Measurements from ENCODE around the gene KIAA1755.

Gene KIAA1755

DNA sequence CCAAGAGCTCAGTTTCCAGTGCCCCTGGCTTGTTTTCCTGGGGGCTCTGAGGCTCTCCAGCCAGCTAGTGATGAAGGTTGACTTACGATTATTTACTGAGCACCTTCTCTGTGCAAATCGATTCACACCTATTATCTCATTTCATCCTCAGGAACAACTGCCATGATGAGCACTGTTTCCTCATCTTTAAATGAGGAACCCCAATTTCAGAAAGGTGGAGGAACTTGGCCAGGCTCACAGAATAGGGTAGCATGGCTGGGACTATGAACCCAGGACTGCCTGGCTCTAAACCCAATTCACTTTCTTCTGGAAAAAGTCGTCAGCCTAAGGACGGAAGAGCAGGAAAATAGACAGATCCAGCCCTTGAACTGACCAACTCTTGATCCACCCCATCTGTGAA, 39.9 kb upstream of the KIAA1755 start:
- Histone ChIP-seq H3K27ac (ENCODE audit: low read depth, low read length) (no peak overlapping the region), H3K4me3 (ENCODE audit: low read depth, low read length) (no peak overlapping the region), H3K79me2 (ENCODE audit: control insufficient read depth, insufficient read depth, low read length, unreplicated experiment) (no peaks in the 10 kb centered on the region), H3K36me3 (ENCODE audit: insufficient read depth, low read length) (no peaks in the 10 kb centered on the region), H2AFZ (ENCODE audit: low read length, unreplicated experiment) (no peak overlapping the region), H3K4me1 (ENCODE audit: control insufficient read depth, insufficient read depth, low read length, unreplicated experiment) (peaks cover 6% of the 10 kb centered on the region), H3K27me3 (ENCODE audit: insufficient read depth, low read length) (no peaks in the 10 kb centered on the region)

DNA sequence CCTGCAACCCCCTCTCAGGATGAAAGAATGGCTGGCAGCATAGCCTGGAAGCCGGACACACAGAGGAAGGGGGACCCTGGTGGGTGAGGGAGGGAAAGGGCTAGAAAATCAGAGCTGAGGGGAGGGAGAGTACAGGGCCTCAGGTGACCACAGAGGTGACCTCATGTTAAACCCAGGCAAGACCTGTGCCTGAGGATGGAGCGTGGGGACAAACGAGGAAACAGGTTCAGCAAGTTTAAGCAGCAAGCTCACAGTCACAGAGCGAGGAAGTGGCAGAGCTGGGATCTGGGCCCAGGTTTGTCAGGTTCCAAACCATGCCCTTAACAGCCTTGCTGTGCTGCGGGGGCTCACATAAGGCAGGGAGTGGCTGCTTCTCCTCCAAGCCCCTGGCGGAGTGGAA, 39.4 kb upstream of the KIAA1755 start:
- H3K36me3 ChIP-seq (ENCODE audit: insufficient read depth, low read length), result no peaks in the 10 kb centered on the region
- H3K79me2 ChIP-seq (ENCODE audit: control insufficient read depth, insufficient read depth, low read length, unreplicated experiment), result no peaks in the 10 kb centered on the region
- no peak overlapping the region for H3K27ac ChIP-seq (ENCODE audit: low read depth, low read length)
- H3K4me1 ChIP-seq (ENCODE audit: control insufficient read depth, insufficient read depth, low read length, unreplicated experiment), result peaks cover 6% of the 10 kb centered on the region
- no peak overlapping the region for H3K4me3 ChIP-seq (ENCODE audit: low read depth, low read length)
- no peaks in the 10 kb centered on the region for H3K27me3 ChIP-seq (ENCODE audit: insufficient read depth, low read length)
- H2AFZ ChIP-seq (ENCODE audit: low read length, unreplicated experiment), result no peak overlapping the region

DNA sequence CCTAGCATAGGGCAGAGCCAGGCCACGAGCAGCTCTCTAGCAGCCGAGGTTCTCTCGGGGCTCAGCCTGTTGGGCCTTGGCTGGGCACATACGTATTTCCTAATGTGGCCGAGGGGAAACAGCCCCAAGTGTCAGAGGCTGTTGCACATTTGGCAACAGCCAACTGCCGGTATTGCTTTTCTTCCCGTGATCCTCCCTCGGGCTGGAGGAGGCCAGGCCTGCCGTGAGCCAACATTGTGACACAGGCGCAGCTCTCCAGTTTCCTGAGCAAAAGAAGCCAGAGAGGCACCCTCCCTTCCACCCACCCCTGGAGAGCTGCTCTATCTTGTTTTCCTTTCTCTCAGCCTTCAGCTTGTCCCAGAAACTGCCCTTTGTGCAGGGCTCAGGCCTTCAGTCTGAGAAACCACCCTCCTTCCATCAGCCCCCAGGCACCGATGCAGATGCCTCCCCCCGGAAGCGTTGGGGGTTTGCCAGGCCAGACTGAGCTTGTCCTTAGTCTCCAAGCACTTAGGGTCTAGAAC, 38.3 kb upstream of the KIAA1755 start:
- no peaks in the 10 kb centered on the region for H3K36me3 ChIP-seq (ENCODE audit: insufficient read depth, low read length)
- no peaks in the 10 kb centered on the region for H3K79me2 ChIP-seq (ENCODE audit: control insufficient read depth, insufficient read depth, low read length, unreplicated experiment)
- H3K4me1 ChIP-seq (ENCODE audit: control insufficient read depth, insufficient read depth, low read length, unreplicated experiment), result peaks cover 6% of the 10 kb centered on the region
- H3K4me3 ChIP-seq (ENCODE audit: low read depth, low read length), result no peak overlapping the region
- peak overlapping the region; percentile 31; the same call in 1 of the 2 replicates for H3K27ac ChIP-seq (ENCODE audit: low read depth, low read length)
- H3K27me3 ChIP-seq (ENCODE audit: insufficient read depth, low read length), result no peaks in the 10 kb centered on the region
- H2AFZ ChIP-seq (ENCODE audit: low read length, unreplicated experiment), result peak overlapping the region; percentile 29

DNA sequence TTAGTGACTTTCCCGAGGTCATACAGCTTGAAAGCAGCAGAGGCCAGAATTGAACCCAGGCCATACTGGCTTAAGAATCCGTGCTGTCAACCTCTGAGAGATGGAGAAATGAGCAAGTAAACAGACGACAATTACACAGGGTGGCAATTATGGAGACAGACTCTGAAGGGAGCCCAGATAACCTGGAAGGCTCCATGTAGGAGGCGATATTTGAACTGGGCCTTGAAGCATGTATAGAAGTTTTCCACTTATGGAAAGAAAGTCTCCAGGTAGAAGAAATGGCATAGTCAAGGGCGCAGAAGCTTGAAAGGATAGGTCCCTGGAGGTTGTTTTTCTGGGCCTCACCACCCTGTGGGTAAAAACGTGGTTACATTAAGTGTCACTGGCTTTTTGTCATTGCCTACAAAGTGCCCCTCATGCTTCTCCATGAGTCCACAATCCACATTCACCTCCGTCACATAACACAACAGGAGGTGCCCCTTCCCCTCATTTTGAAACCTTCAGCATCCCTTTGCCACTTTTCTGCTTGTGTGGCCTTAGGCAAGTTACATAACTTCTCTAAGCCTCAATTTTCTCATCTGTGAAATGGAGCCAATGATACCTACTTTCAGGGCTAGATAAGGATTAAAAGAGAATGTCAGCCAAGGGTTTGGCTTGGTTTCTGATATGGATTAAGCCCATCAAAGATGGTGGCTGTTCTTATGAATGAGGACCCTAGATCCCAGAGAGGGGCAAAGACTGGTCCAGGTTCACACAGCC, 37.6 kb upstream of the KIAA1755 start:
- Histone ChIP-seq H3K36me3 (ENCODE audit: insufficient read depth, low read length) (no peaks in the 10 kb centered on the region), H3K27ac (ENCODE audit: low read depth, low read length) (no peak overlapping the region), H2AFZ (ENCODE audit: low read length, unreplicated experiment) (peak overlapping the region; percentile 29), H3K4me1 (ENCODE audit: control insufficient read depth, insufficient read depth, low read length, unreplicated experiment) (peaks cover 6% of the 10 kb centered on the region), H3K27me3 (ENCODE audit: insufficient read depth, low read length) (no peaks in the 10 kb centered on the region), H3K79me2 (ENCODE audit: control insufficient read depth, insufficient read depth, low read length, unreplicated experiment) (no peaks in the 10 kb centered on the region), H3K4me3 (ENCODE audit: low read depth, low read length) (no peak overlapping the region)

DNA sequence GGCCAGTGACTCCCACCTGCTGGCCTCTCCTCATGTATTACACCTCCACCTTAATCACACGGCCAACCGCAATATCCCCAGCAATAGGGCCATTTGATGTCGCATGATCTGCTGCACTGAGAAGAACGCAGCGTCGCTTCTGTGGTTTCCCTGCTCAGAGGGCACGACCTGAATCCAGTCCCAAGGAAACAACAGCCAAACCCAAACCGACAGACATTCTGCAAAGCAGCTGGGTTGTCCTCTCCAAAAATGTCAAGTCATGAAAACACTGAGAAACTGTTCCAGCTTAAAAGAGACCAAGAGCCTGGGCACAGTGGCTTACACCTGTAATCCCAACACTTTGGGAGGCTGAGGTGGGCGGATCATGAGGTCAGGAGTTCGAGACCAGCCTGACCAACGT, 35.9 kb upstream of the KIAA1755 start:
- peaks cover 6% of the 10 kb centered on the region for H3K4me1 ChIP-seq (ENCODE audit: control insufficient read depth, insufficient read depth, low read length, unreplicated experiment)
- no peak overlapping the region for H2AFZ ChIP-seq (ENCODE audit: low read length, unreplicated experiment)
- H3K36me3 ChIP-seq (ENCODE audit: insufficient read depth, low read length), result no peaks in the 10 kb centered on the region
- H3K27ac ChIP-seq (ENCODE audit: low read depth, low read length), result no peak overlapping the region
- H3K4me3 ChIP-seq (ENCODE audit: low read depth, low read length), result no peak overlapping the region
- H3K27me3 ChIP-seq (ENCODE audit: insufficient read depth, low read length), result no peaks in the 10 kb centered on the region
- no peaks in the 10 kb centered on the region for H3K79me2 ChIP-seq (ENCODE audit: control insufficient read depth, insufficient read depth, low read length, unreplicated experiment)

DNA sequence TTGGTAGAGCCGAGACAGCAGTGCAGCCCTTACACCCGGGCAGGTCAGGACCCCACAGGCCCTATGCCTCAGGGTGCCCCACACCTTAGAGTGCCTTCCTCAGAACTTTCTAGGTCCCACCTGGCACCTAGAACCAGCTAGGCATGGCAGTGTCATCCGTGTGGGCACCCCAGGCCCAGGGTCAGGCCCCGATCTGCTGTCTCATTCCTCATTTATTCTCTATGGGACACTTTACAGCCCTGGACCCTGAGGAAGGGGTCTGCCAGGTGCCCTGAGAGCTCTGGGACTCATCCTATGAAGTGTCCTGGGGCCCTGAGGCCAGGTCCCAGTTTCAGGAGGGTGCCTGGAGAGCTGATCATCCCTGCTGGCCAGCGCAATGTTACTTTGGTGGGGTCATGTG, 35.3 kb upstream of the KIAA1755 start:
- no peak overlapping the region for H3K4me3 ChIP-seq (ENCODE audit: low read depth, low read length)
- no peak overlapping the region for H3K27ac ChIP-seq (ENCODE audit: low read depth, low read length)
- peaks cover 6% of the 10 kb centered on the region for H3K4me1 ChIP-seq (ENCODE audit: control insufficient read depth, insufficient read depth, low read length, unreplicated experiment)
- no peaks in the 10 kb centered on the region for H3K27me3 ChIP-seq (ENCODE audit: insufficient read depth, low read length)
- H2AFZ ChIP-seq (ENCODE audit: low read length, unreplicated experiment), result no peak overlapping the region
- no peaks in the 10 kb centered on the region for H3K79me2 ChIP-seq (ENCODE audit: control insufficient read depth, insufficient read depth, low read length, unreplicated experiment)
- H3K36me3 ChIP-seq (ENCODE audit: insufficient read depth, low read length), result no peaks in the 10 kb centered on the region

DNA sequence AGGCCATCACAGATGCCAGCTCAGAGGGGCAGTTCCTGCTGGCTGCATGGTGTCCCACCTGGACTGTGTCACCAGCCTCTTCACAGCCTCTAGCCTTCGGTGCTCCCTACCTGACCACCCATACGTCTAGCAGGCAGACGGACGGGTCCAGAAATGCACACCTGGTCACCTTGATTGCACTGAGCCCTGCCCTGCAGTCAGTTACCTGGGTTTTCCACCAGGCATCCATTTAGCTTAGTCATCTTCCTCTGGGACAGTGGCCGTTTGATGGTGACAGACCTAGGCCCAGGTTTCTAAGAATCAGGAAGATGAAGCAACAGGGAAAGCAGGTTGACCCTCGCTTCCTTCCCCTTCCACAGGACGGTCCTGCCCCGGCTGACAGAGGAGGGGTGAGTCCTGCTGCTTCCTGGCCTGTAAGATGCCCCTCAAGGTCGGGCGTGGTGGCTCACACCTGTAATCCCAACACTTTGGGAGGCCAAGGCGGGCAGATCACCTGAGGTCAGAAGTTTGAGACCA, 33.6 kb upstream of the KIAA1755 start:
- Histone ChIP-seq H3K4me1 (ENCODE audit: control insufficient read depth, insufficient read depth, low read length, unreplicated experiment) (peaks cover 6% of the 10 kb centered on the region), H3K36me3 (ENCODE audit: insufficient read depth, low read length) (no peaks in the 10 kb centered on the region), H3K4me3 (ENCODE audit: low read depth, low read length) (no peak overlapping the region), H3K79me2 (ENCODE audit: control insufficient read depth, insufficient read depth, low read length, unreplicated experiment) (no peaks in the 10 kb centered on the region), H3K27ac (ENCODE audit: low read depth, low read length) (no peak overlapping the region), H3K27me3 (ENCODE audit: insufficient read depth, low read length) (no peaks in the 10 kb centered on the region), H2AFZ (ENCODE audit: low read length, unreplicated experiment) (no peak overlapping the region)

DNA sequence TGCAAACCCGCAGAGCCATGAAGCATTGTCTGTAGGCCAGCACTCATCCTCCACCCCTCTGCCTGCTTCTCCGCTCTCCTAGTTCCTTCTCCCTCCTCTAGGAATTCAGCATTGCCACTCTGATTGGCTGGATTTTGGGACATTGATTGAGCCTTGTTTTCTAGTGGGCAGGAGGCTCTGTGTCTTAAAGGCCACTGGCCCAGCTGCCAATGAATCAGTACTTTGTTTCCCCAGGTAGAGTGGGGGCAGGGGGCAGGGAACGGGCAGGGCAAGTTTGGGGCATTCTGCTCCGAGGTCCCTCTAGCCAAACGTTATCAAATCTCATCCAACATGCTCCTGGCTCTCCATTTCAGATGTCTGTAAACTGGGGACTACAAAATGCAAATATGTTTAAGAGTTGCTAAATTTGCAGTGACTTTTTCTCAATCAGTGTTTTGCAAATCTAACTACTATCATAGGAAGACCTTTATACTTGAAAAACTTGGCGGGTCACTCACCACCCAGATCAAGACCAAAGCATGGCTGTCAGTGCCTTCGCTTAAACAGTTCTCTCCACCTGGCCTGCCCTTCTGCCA, 33.0 kb upstream of the KIAA1755 start:
- Histone ChIP-seq H3K27me3 (ENCODE audit: insufficient read depth, low read length) (no peaks in the 10 kb centered on the region), H3K79me2 (ENCODE audit: control insufficient read depth, insufficient read depth, low read length, unreplicated experiment) (no peaks in the 10 kb centered on the region), H3K4me1 (ENCODE audit: control insufficient read depth, insufficient read depth, low read length, unreplicated experiment) (peaks cover 1% of the 10 kb centered on the region), H3K27ac (ENCODE audit: low read depth, low read length) (no peak overlapping the region), H3K4me3 (ENCODE audit: low read depth, low read length) (no peak overlapping the region), H2AFZ (ENCODE audit: low read length, unreplicated experiment) (no peak overlapping the region), H3K36me3 (ENCODE audit: insufficient read depth, low read length) (no peaks in the 10 kb centered on the region)

DNA sequence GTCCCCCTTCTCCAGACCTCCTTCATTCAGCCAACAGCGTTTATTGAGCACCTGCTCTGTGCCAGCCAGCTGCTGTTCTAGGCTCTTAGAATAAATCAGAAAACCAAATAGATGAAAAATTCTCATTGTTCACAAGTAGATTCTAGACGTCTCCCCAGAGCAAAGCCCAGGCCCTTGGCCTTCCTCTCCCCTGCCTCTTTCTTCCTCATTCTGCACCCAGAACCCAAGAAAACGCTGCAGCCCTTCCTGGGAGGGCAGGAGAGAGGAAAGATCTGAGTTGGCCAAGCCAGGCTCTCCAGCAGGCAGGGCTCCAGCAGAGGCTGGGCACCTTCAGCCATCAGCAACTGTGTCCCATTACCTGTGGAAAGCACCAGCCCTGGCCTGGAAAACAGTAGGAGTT, 31.4 kb upstream of the KIAA1755 start:
- H3K79me2 ChIP-seq (ENCODE audit: control insufficient read depth, insufficient read depth, low read length, unreplicated experiment), result no peaks in the 10 kb centered on the region
- peaks cover 8% of the 10 kb centered on the region for H3K4me1 ChIP-seq (ENCODE audit: control insufficient read depth, insufficient read depth, low read length, unreplicated experiment)
- no peak overlapping the region for H2AFZ ChIP-seq (ENCODE audit: low read length, unreplicated experiment)
- H3K27ac ChIP-seq (ENCODE audit: low read depth, low read length), result no peak overlapping the region
- no peaks in the 10 kb centered on the region for H3K36me3 ChIP-seq (ENCODE audit: insufficient read depth, low read length)
- no peaks in the 10 kb centered on the region for H3K27me3 ChIP-seq (ENCODE audit: insufficient read depth, low read length)
- no peak overlapping the region for H3K4me3 ChIP-seq (ENCODE audit: low read depth, low read length)

DNA sequence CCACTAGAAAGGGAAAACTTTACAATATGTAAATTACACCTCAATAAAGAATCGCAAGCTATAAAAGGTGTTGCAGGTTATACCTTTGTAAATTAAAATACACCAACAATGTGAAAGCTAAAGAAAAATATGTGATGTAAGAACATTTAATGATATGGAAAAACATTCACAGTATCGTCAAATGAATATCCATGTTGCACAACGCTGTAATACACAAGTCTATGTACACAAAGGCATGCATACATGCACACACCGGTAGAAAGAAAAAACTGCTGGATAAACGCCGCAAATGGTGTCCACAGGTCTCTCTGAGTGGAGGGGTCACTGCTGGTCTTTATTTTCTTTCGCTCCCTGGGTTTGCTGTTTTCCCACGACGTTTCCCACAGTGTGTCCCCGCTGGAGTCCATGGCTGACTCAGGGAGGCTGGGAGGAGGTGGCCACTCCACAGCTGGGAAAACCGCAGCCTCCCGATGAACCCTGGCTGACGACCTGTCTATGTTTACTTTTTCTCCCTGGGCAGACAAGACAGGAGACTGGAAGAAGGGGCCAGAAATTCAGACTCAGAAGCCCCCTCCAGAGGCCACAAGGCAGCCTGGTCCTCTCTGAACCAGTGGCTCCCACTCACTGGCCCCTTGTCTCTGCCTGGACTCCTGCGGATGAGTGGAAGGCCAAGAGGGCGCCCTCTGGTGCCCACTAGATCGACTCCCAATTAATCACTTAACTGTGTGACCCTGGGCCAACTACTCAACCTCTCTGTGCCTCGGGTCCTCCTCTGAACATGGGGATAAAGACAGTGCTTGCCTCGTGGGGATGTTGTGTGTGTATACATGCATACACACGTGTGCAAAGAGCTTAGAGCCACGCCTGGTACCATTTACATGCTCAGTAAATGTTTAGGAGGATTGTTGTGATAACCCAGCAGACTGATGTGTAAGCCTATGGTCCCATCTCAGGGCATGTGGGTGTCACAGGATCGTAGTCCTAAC, 30.6 kb upstream of the KIAA1755 start:
- H3K79me2 ChIP-seq (ENCODE audit: control insufficient read depth, insufficient read depth, low read length, unreplicated experiment), result no peaks in the 10 kb centered on the region
- no peak overlapping the region for H3K4me3 ChIP-seq (ENCODE audit: low read depth, low read length)
- no peak overlapping the region for H3K27ac ChIP-seq (ENCODE audit: low read depth, low read length)
- no peak overlapping the region for H2AFZ ChIP-seq (ENCODE audit: low read length, unreplicated experiment)
- H3K4me1 ChIP-seq (ENCODE audit: control insufficient read depth, insufficient read depth, low read length, unreplicated experiment), result peaks cover 8% of the 10 kb centered on the region
- H3K36me3 ChIP-seq (ENCODE audit: insufficient read depth, low read length), result no peaks in the 10 kb centered on the region
- H3K27me3 ChIP-seq (ENCODE audit: insufficient read depth, low read length), result no peaks in the 10 kb centered on the region
